Loucy (cell line): ENCODE measurements around the gene DSG1.

Experiments used
- H2AFZ ChIP-seq: fragments of 200-600 bp; sonication (generic); 2 replicates; pipeline ENCODE4 v1.6.0; 2016; ENCODE audit warnings: antibody characterized with exemption, mild to moderate bottlenecking, low read length, moderate library complexity
- H3F3A ChIP-seq: fragments of 200-600 bp; 2 replicates; pipeline ENCODE4 v1.6.0; 2016; ENCODE audit warnings: antibody characterized with exemption, low read depth, mild to moderate bottlenecking
- H3K27me3 ChIP-seq: fragments of 200-600 bp; sonication (generic); 2 replicates; pipeline ENCODE4 v1.6.1; 2014; ENCODE audit warnings: low read length, mild to moderate bottlenecking; ENCODE audit not compliant: insufficient read depth, poor library complexity, severe bottlenecking
- H3K36me3 ChIP-seq: fragments of 200-600 bp; sonication (generic); 2 replicates; pipeline ENCODE4 v1.6.1; 2016; ENCODE audit warnings: low read length; ENCODE audit not compliant: insufficient read depth
- H3K4me1 ChIP-seq: fragments of 200-600 bp; sonication (generic); 2 replicates; pipeline ENCODE4 v1.5.1; 2014; ENCODE audit warnings: low read length, mild to moderate bottlenecking; ENCODE audit not compliant: insufficient read depth, poor library complexity, severe bottlenecking
- H3K4me2 ChIP-seq: fragments of 200-600 bp; sonication (generic); 2 replicates; pipeline ENCODE4 v1.6.0; 2014; ENCODE audit warnings: antibody characterized with exemption, low read length, low read depth, mild to moderate bottlenecking; ENCODE audit not compliant: poor library complexity, severe bottlenecking
- H3K4me3 ChIP-seq: fragments of 200-600 bp; sonication (generic); 2 replicates; pipeline ENCODE4 v1.5.1; 2014; ENCODE audit warnings: low read length, mild to moderate bottlenecking, mixed read lengths; ENCODE audit not compliant: poor library complexity, severe bottlenecking
- H3K79me2 ChIP-seq: fragments of 200-600 bp; sonication (generic); 2 replicates; pipeline ENCODE4 v1.6.1; 2014; ENCODE audit warnings: low read length; ENCODE audit not compliant: insufficient read depth
- H3K9ac ChIP-seq: fragments of 200-600 bp; sonication (generic); 2 replicates; pipeline ENCODE4 v1.6.0; 2014; ENCODE audit warnings: mild to moderate bottlenecking, low read depth, low read length, moderate library complexity; ENCODE audit not compliant: poor library complexity, severe bottlenecking
- H3K9me2 ChIP-seq: fragments of 200-600 bp; sonication (generic); replicated peaks from 2 replicates; pipeline ENCODE4 v1.6.1; 2016; ENCODE audit warnings: low read depth, low read length, mixed read lengths
- H3K9me3 ChIP-seq: fragments of 200-600 bp; sonication (generic); 2 replicates; pipeline ENCODE4 v1.6.1; 2014; ENCODE audit warnings: mild to moderate bottlenecking, antibody characterized with exemption, low read length, low read depth; ENCODE audit not compliant: insufficient read depth
- H4K20me1 ChIP-seq: fragments of 200-600 bp; sonication (generic); 2 replicates; pipeline ENCODE4 v1.6.0; 2014; ENCODE audit warnings: antibody characterized with exemption, low read length, mild to moderate bottlenecking; ENCODE audit not compliant: insufficient read depth, poor library complexity, severe bottlenecking
- CTCF ChIP-seq: fragments of 200-600 bp; sonication (generic); conservative IDR thresholded peaks from 2 replicates; pipeline ENCODE4 v1.5.1; 2014; ENCODE audit warnings: mild to moderate bottlenecking, antibody characterized with exemption, low read length
- EZH2phosphoT487 ChIP-seq: fragments of 200-600 bp; IDR thresholded peaks from 2 replicates; pipeline ENCODE4 v1.6.1; 2018; ENCODE audit warnings: antibody characterized with exemption, mild to moderate bottlenecking, moderate library complexity, borderline replicate concordance

Gene DSG1

GRCh38 chr18:31402026-31402373, 84.0 kb downstream of the DSG1 start:
- H3K4me3 ChIP-seq: no peak overlapping the region
- no peaks in the 10 kb centered on the region for H3K4me1 ChIP-seq
- H3K9me3 ChIP-seq: no peaks in the 10 kb centered on the region
- no peaks in the 10 kb centered on the region for H3K27me3 ChIP-seq
- no peaks in the 10 kb centered on the region for H3K9me2 ChIP-seq
- no peak overlapping the region for H3K9ac ChIP-seq
- no peak overlapping the region for H3K4me2 ChIP-seq
- H3K36me3 ChIP-seq: no peaks in the 10 kb centered on the region
- no peak overlapping the region for H2AFZ ChIP-seq
- no peaks in the 10 kb centered on the region for H3F3A ChIP-seq
- H4K20me1 ChIP-seq: no peaks in the 10 kb centered on the region
- TF ChIP-seq CTCF (no peak), EZH2phosphoT487 (no peak)
- H3K79me2 ChIP-seq: no peaks in the 10 kb centered on the region

DNA sequence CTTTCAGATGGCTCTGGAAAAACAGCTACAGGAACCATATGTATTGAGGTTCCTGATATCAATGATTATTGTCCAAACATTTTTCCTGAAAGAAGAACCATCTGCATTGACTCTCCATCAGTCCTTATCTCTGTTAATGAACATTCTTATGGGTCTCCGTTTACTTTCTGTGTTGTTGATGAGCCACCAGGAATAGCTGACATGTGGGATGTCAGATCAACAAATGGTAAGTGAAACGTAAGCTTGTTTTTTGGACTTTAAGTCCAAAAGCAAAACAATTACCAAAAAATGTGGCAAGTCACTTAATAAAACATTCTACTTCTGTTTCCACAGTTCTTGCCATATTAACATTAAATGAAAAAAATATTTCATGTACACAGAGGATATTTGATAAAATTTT, 85.4 kb downstream of the DSG1 start:
- H3K4me3 ChIP-seq: no peak overlapping the region
- H3K4me1 ChIP-seq: no peaks in the 10 kb centered on the region
- no peaks in the 10 kb centered on the region for H3K9me2 ChIP-seq
- H4K20me1 ChIP-seq: no peaks in the 10 kb centered on the region
- H3K27me3 ChIP-seq: no peaks in the 10 kb centered on the region
- H3K9me3 ChIP-seq: no peaks in the 10 kb centered on the region
- H3K36me3 ChIP-seq: no peaks in the 10 kb centered on the region
- TF ChIP-seq EZH2phosphoT487: no peak
- no peak for TF ChIP-seq CTCF
- no peaks in the 10 kb centered on the region for H3F3A ChIP-seq
- H3K4me2 ChIP-seq: no peak overlapping the region
- no peaks in the 10 kb centered on the region for H3K79me2 ChIP-seq
- H2AFZ ChIP-seq: no peak overlapping the region
- no peak overlapping the region for H3K9ac ChIP-seq
